Endothelial cell of umbilical vein (primary cell): ENCODE data around the gene TRERF1. TPM values are rescaled to one million over a fixed set of nuclear protein-coding genes. Genes with fewer than 3 reads are reported as not detected.

Experiments used
- BruUV-seq: library from RNA; stranded (reverse); fragments of 400-500 nt; replicated peaks from 2 replicates; lab custom pipeline; 2021; lab: Mats Ljungman, UMichigan
- CTCF ChIA-PET: fragments of 300-600, 350-600 bp; sonication (Branson Sonifier 250); formaldehyde crosslinking; loops from one replicate; lab custom pipeline; 2021; ENCODE audit warnings: antibody characterized with exemption, inconsistent platforms; lab: Charles Lee
- POLR2A ChIA-PET: fragments of 300-600, 350-600 bp; sonication (Branson Sonifier 250); formaldehyde crosslinking; loops from one replicate; lab custom pipeline; 2021; ENCODE audit warnings: antibody characterized with exemption, inconsistent platforms; lab: Charles Lee
- DNase-seq: peaks from one replicate; pipeline ENCODE4 v3.0.0-alpha.2; 2011; ENCODE audit warnings: low read depth, low spot score
- FAIRE-seq: peaks from 2 replicates; lab custom pipeline; 2011; peaks lifted over from hg19 to GRCh38; lab: Jason Lieb, UNC
- H2AFZ ChIP-seq: 2 replicates; pipeline ENCODE4 v1.6.0; 2012; ENCODE audit warnings: low read depth, low read length, control low read depth, inconsistent platforms
- H3K27ac ChIP-seq: 2 replicates; pipeline ENCODE4 v1.5.1; 2011; ENCODE audit warnings: low read depth, mild to moderate bottlenecking, control low read depth, low read length, moderate library complexity; ENCODE audit not compliant: insufficient read depth
- H3K27me3 ChIP-seq, 2 experiments: 2 replicates each; pipeline versions ENCODE4 v1.6.0 to v1.6.1; 2011; ENCODE audit warnings: low read length in 2 of 2, mixed read lengths in 1 of 2; ENCODE audit not compliant: control insufficient read depth in 2 of 2, insufficient read depth in 2 of 2
- H3K36me3 ChIP-seq, 2 experiments: 2 replicates in 1 of 2; 3 replicates in 1 of 2; pipeline ENCODE4 v1.5.1; 2011; ENCODE audit warnings: low read length in 2 of 2, mild to moderate bottlenecking in 1 of 2, moderate library complexity in 1 of 2; ENCODE audit not compliant: control insufficient read depth in 2 of 2, insufficient read depth in 2 of 2; ENCODE audit errors: extremely low read depth in 1 of 2
- H3K4me1 ChIP-seq: 3 replicates; pipeline ENCODE4 v1.5.1; 2011; ENCODE audit warnings: mild to moderate bottlenecking, low read length; ENCODE audit not compliant: control insufficient read depth, insufficient read depth; ENCODE audit errors: extremely low read depth
- H3K4me2 ChIP-seq: 2 replicates; pipeline ENCODE4 v1.6.1; 2011; ENCODE audit warnings: low read length, control low read depth, mixed read lengths; ENCODE audit not compliant: insufficient read depth
- H3K4me3 ChIP-seq, 3 experiments: fragments of 200-600 bp in 1 of 3; sonication (generic), shearing (Covaris generic) in 1 of 3; replicated peaks in 1 of 3; 2 replicates each; pipeline ENCODE4 v1.5.1; 2011 to 2016; ENCODE audit warnings: control low read depth in 3 of 3, low read length in 3 of 3, mild to moderate bottlenecking in 2 of 3, inconsistent platforms in 1 of 3, low read depth in 1 of 3, moderate library complexity in 1 of 3; ENCODE audit not compliant: insufficient read depth in 1 of 3
- H3K79me2 ChIP-seq: 2 replicates; pipeline ENCODE4 v1.6.0; 2012; ENCODE audit warnings: low read length, inconsistent platforms; ENCODE audit not compliant: control insufficient read depth, insufficient read depth
- H3K9ac ChIP-seq: replicated peaks from 2 replicates; pipeline ENCODE3; 2011; ENCODE audit warnings: low read length, control low read depth; ENCODE audit not compliant: insufficient read depth; ENCODE audit errors: extremely low read depth
- H3K9me1 ChIP-seq: replicated peaks from 3 replicates; pipeline ENCODE4 v1.6.0; 2011; ENCODE audit warnings: mild to moderate bottlenecking, low read length; ENCODE audit not compliant: control insufficient read depth, insufficient read depth; ENCODE audit errors: extremely low read depth
- H3K9me3 ChIP-seq: replicated peaks from 2 replicates; pipeline ENCODE4 v1.5.1; 2012; ENCODE audit warnings: low read length, inconsistent platforms; ENCODE audit not compliant: control insufficient read depth, insufficient read depth
- H4K20me1 ChIP-seq: replicated peaks from 2 replicates; pipeline ENCODE3; 2011; ENCODE audit warnings: mild to moderate bottlenecking, low read length; ENCODE audit not compliant: control insufficient read depth, insufficient read depth; ENCODE audit errors: extremely low read depth
- EZH2 ChIP-seq: IDR thresholded peaks from 2 replicates; pipeline ENCODE4 v1.6.1; 2012; ENCODE audit warnings: borderline replicate concordance, low read depth, mild to moderate bottlenecking, moderate library complexity, low read length, inconsistent platforms; ENCODE audit not compliant: severe bottlenecking
- FOS ChIP-seq: IDR thresholded peaks from 2 replicates; pipeline ENCODE4 v1.6.1; 2011; ENCODE audit warnings: mild to moderate bottlenecking, low read length, moderate library complexity, borderline replicate concordance; ENCODE audit not compliant: insufficient read depth
- GATA2 ChIP-seq: IDR thresholded peaks from 2 replicates; pipeline ENCODE4 v1.7.0; 2011; ENCODE audit warnings: low read depth, mild to moderate bottlenecking, moderate library complexity, mixed read lengths, low read length; ENCODE audit not compliant: insufficient read length, insufficient read depth
- JUN ChIP-seq: IDR thresholded peaks from 2 replicates; pipeline ENCODE4 v1.6.1; 2011; ENCODE audit warnings: borderline replicate concordance, low read depth; ENCODE audit not compliant: insufficient read length, insufficient read depth
- MAX ChIP-seq: IDR thresholded peaks from 2 replicates; pipeline ENCODE4 v1.6.1; 2011; ENCODE audit not compliant: insufficient read depth, insufficient read length
- MYC ChIP-seq: IDR thresholded peaks from one replicate; pipeline ENCODE4 v1.6.1; 2011; ENCODE audit warnings: mild to moderate bottlenecking, low read depth, low read length
- POLR2A ChIP-seq: IDR thresholded peaks from 2 replicates; pipeline ENCODE4 v1.6.1; 2012; ENCODE audit warnings: low read depth, mild to moderate bottlenecking, control low read depth, low read length
- POLR2AphosphoS5 ChIP-seq: IDR thresholded peaks from 2 replicates; pipeline ENCODE4 v1.6.1; 2012; ENCODE audit warnings: low read depth, mild to moderate bottlenecking, control low read depth, low read length, moderate library complexity; ENCODE audit not compliant: insufficient read depth
- dilution Hi-C: fragments of 300-500 bp; cut with MboI; formaldehyde crosslinking; loops from one replicate; pipeline ENCODE4 v1.15.0; 2019; ENCODE audit warnings: low sequenced_read_pairs; ENCODE audit not compliant: extremely low pct_ligation_motif_present
- intact Hi-C: fragments of 100-400 bp; cut with micrococcal nuclease; formaldehyde crosslinking; loops from one replicate; pipeline ENCODE4 v1.10.0; 2022
- polyA plus RNA-seq, 4 experiments: library from polyadenylated mRNA; depleted of rRNA in 3 of 4; stranded (reverse) in 3 of 4; unstranded in 1 of 4; fragments of >200 nt; gene quantifications; 2 replicates each; pipeline versions ENCODE4 v1.2.1 to v1.2.3, GENCODE V29; 2011 to 2012; ENCODE audit warnings: missing spikeins in 1 of 4
- total RNA-seq: library from RNA; stranded (reverse); gene quantifications from 2 replicates; pipeline ENCODE4 v1.2.3, GENCODE V29; 2021
- TF ChIP-seq, protein P1 (sequence below), 2 donors: IDR thresholded peaks; 1 replicate in 1 of 2; 2 replicates in 1 of 2; pipeline ENCODE4 v1.5.1; 2011; ENCODE audit warnings: low read length in 2 of 2, mild to moderate bottlenecking in 2 of 2, moderate library complexity in 2 of 2, control low read depth in 1 of 2, inconsistent platforms in 1 of 2, low read depth in 1 of 2; ENCODE audit not compliant: insufficient read depth in 1 of 2; ENCODE audit errors: extremely low read depth in 1 of 2

Gene TRERF1
- total and polyA plus RNA-seq, 2 donors (not counting 3 experiments of a cell fraction or from before 2014, with no cell fraction given): 0.73 to 5.5 TPM

- FAIRE-seq: no peak
Observed at GRCh38 chr6:42221546-42221945, 230.2 kb downstream of the TRERF1 start.

More at GRCh38 chr6:42221546-42221945, 230.2 kb downstream of the TRERF1 start:
- intact Hi-C loops: no loop called here
- H2AFZ ChIP-seq: no peak overlapping the region
- dilution Hi-C loops: no loop called here
- no peaks in the 10 kb centered on the region for H4K20me1 ChIP-seq
- no peak overlapping the region for H3K9ac ChIP-seq
- H3K4me3 ChIP-seq: no peak overlapping the region
- no peak overlapping the region for H3K27ac ChIP-seq
- H3K9me1 ChIP-seq: no peaks in the 10 kb centered on the region
- no peak for DNase-seq
- H3K36me3 ChIP-seq: no peaks in the 10 kb centered on the region
- no peak for TF ChIP-seq EZH2
- TF ChIP-seq FOS: no peak
- no peak for TF ChIP-seq POLR2AphosphoS5
- no peak for TF ChIP-seq POLR2A
- TF ChIP-seq, protein P1, sequence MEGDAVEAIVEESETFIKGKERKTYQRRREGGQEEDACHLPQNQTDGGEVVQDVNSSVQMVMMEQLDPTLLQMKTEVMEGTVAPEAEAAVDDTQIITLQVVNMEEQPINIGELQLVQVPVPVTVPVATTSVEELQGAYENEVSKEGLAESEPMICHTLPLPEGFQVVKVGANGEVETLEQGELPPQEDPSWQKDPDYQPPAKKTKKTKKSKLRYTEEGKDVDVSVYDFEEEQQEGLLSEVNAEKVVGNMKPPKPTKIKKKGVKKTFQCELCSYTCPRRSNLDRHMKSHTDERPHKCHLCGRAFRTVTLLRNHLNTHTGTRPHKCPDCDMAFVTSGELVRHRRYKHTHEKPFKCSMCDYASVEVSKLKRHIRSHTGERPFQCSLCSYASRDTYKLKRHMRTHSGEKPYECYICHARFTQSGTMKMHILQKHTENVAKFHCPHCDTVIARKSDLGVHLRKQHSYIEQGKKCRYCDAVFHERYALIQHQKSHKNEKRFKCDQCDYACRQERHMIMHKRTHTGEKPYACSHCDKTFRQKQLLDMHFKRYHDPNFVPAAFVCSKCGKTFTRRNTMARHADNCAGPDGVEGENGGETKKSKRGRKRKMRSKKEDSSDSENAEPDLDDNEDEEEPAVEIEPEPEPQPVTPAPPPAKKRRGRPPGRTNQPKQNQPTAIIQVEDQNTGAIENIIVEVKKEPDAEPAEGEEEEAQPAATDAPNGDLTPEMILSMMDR (IDR thresholded peaks at IDR 0.05; ENCODE audit: extremely low read depth in 1 of 2, insufficient read depth in 1 of 2, low read depth in 1 of 2, low read length in 2 of 2): no peak
- no peak for TF ChIP-seq MYC
- TF ChIP-seq GATA2: no peak
- TF ChIP-seq MAX: no peak
- no peak for TF ChIP-seq JUN
- no peaks in the 10 kb centered on the region for H3K9me3 ChIP-seq
- peaks cover 4% of the 10 kb centered on the region for H3K4me1 ChIP-seq
- ChIA-PET POLR2A (no interaction called here), CTCF (no interaction called here)
- H3K27me3 ChIP-seq: no peaks in the 10 kb centered on the region
- H3K4me2 ChIP-seq: no peak overlapping the region
- H3K79me2 ChIP-seq: peaks cover 9% of the 10 kb centered on the region
- no TSS peak for BruUV-seq
